Measurements from ENCODE around the gene HACE1.

GRCh38 chr6:104795363-104795762 is 64.4 kb downstream of the HACE1 start:
- TF ChIP-seq POLR2A (IDR thresholded peaks at IDR 0.05) (no peak), CTCF (IDR thresholded peaks at IDR 0.05) (no peak)

Measured in body of pancreas (tissue), 4 donors.